Naive thymus-derived CD4-positive, alpha-beta T cell (primary cell): ENCODE results near the gene IFTAP. TPM values are rescaled to one million over a fixed set of nuclear protein-coding genes. Genes with fewer than 3 reads are reported as not detected.

Experiments used
- ATAC-seq: fragments of 150-1000 bp; cut with Tn5 transposase; 2 replicates; pipeline ENCODE4 v1.10.0; 2021; ENCODE audit warnings: mild to moderate bottlenecking, moderate library complexity
- CTCF ChIA-PET: fragments of 350-600 bp; sonication (Branson Sonifier 250); formaldehyde crosslinking; loops from one replicate; lab custom pipeline; 2021; ENCODE audit warnings: antibody characterized with exemption; lab: Charles Lee
- POLR2A ChIA-PET: fragments of 350-600 bp; sonication (Branson Sonifier 250); formaldehyde crosslinking; loops from one replicate; lab custom pipeline; 2021; ENCODE audit warnings: antibody characterized with exemption, inconsistent platforms; lab: Charles Lee
- DNase-seq, 9 donors: peaks; one replicate each; pipeline versions ENCODE4 v3.0.0 to v3.0.0-alpha.2; 2020 to 2022; ENCODE audit warnings: mixed read lengths in 1 of 9
- H3K27ac ChIP-seq: one replicate; pipeline ENCODE4 v1.7.0; 2013; ENCODE audit warnings: mild to moderate bottlenecking, low read depth, low read length, moderate library complexity
- H3K27me3 ChIP-seq, 2 donors: one replicate each; pipeline ENCODE4 v1.7.0; 2013; ENCODE audit warnings: low read length in 2 of 2, mild to moderate bottlenecking in 2 of 2, moderate library complexity in 2 of 2; ENCODE audit not compliant: control insufficient read depth in 2 of 2, insufficient read depth in 2 of 2
- H3K36me3 ChIP-seq, 3 experiments: 1 replicate in 2 of 3; 2 replicates in 1 of 3; pipeline ENCODE4 v1.7.0; 2013; ENCODE audit warnings: low read length in 3 of 3, mild to moderate bottlenecking in 3 of 3, moderate library complexity in 1 of 3; ENCODE audit not compliant: insufficient read depth in 3 of 3, control insufficient read depth in 2 of 3
- H3K4me1 ChIP-seq, 2 donors: one replicate each; pipeline ENCODE4 v1.7.0; 2013; ENCODE audit warnings: low read length in 2 of 2, mild to moderate bottlenecking in 2 of 2, moderate library complexity in 1 of 2; ENCODE audit not compliant: control insufficient read depth in 2 of 2, insufficient read depth in 2 of 2
- H3K4me3 ChIP-seq: 2 replicates; pipeline ENCODE4 v1.7.0; 2013; ENCODE audit warnings: mild to moderate bottlenecking, low read length
- H3K9me3 ChIP-seq, 3 experiments: 1 replicate in 2 of 3; 2 replicates in 1 of 3; pipeline ENCODE4 v1.7.0; 2013; ENCODE audit warnings: low read length in 3 of 3; ENCODE audit not compliant: control insufficient read depth in 2 of 3
- H3K27ac Mint-ChIP-seq, 9 donors: one replicate each; pipeline ENCODE4 v1.8.0; 2020 to 2022; ENCODE audit warnings: mixed read lengths in 9 of 9, mild to moderate bottlenecking in 8 of 9, moderate library complexity in 5 of 9, inconsistent platforms in 2 of 9
- H3K27me3 Mint-ChIP-seq, 5 donors: one replicate each; pipeline ENCODE4 v1.8.0; 2021 to 2022; ENCODE audit warnings: mixed read lengths in 5 of 5, mild to moderate bottlenecking in 1 of 5
- H3K36me3 Mint-ChIP-seq, 5 donors: one replicate each; pipeline ENCODE4 v1.8.0; 2020 to 2022; ENCODE audit warnings: mixed read lengths in 5 of 5, mild to moderate bottlenecking in 3 of 5, inconsistent platforms in 1 of 5
- H3K4me1 Mint-ChIP-seq, 7 donors: one replicate each; pipeline ENCODE4 v1.8.0; 2020 to 2022; ENCODE audit warnings: mixed read lengths in 7 of 7, mild to moderate bottlenecking in 3 of 7, inconsistent platforms in 1 of 7
- H3K4me3 Mint-ChIP-seq, 10 donors: one replicate each; pipeline ENCODE4 v1.8.0; 2020 to 2022; ENCODE audit warnings: mild to moderate bottlenecking in 10 of 10, mixed read lengths in 10 of 10, moderate library complexity in 6 of 10, inconsistent platforms in 2 of 10
- H3K9me3 Mint-ChIP-seq, 11 donors: one replicate each; pipeline ENCODE4 v1.8.0; 2020 to 2022; ENCODE audit warnings: mixed read lengths in 11 of 11, mild to moderate bottlenecking in 4 of 11, inconsistent platforms in 1 of 11, moderate library complexity in 1 of 11
- intact Hi-C, 2 donors: fragments of 100-400 bp; cut with micrococcal nuclease; formaldehyde crosslinking; loops; one replicate each; pipeline ENCODE4 v1.15.1; 2023
- polyA plus RNA-seq, 2 donors: library from polyadenylated mRNA; unstranded; fragments of 300-500 nt; fragmentation: Illumina TruSeq; gene quantifications; one replicate each; pipeline ENCODE4 v1.2.3, GENCODE V29; 2021
- total RNA-seq, 6 experiments: library from RNA in 5 of 6; stranded (reverse) in 5 of 6; gene quantifications; 1 replicate in 5 of 6; 2 replicates in 1 of 6; pipeline ENCODE4 v1.2.3 and lab custom pipeline; 2021 to 2026

IFTAP gene
- total and polyA plus RNA-seq, 7 experiments from 2014 or later, result 1.1 to 14.1 (median 3.2) TPM; not detected in 1

DNA sequence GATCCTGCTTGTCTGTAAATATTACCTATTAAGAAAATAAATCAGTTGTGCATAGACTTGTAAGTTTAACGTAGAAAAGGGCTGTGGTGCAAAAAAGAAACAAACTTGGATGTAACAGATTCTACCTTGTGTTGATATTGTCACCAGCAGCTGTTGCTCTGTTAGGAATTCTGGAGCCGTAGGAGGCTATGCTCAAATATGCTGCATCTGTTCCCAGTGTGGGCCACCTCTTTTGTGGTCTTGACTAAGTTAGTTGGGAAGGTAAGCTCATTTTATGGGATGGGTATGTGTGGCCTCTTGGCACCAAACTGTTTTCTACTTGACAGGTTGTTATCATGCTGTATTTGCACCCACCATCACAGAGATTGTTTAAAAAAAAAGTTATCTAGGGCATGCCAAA, 33.2 kb downstream of the IFTAP start:
- POLR2A ChIA-PET, result no interaction called here
- Histone ChIP-seq H3K4me3 (no peak overlapping the region), H3K4me1 (no peaks in the 10 kb centered on the region), H3K36me3 (no peaks in the 10 kb centered on the region), H3K9me3 (no peaks in the 10 kb centered on the region), H3K27me3 (no peaks in the 10 kb centered on the region), H3K27ac (no peak overlapping the region)
- peaks cover 0 to 4% (median 0%) of the 10 kb centered on the region in 5 donors for H3K36me3 Mint-ChIP-seq
- CTCF ChIA-PET, result no interaction called here
- H3K9me3 Mint-ChIP-seq, result no peaks in the 10 kb centered on the region
- intact Hi-C loops, result no loop called here
- H3K27me3 Mint-ChIP-seq, result peaks cover 0 to 11% (median 6%) of the 10 kb centered on the region in 5 donors
- no peak for ATAC-seq
- no peak for DNase-seq
- peaks cover 0 to 3% (median 0%) of the 10 kb centered on the region in 7 donors for H3K4me1 Mint-ChIP-seq
- no peak overlapping the region for H3K27ac Mint-ChIP-seq
- no peak overlapping the region for H3K4me3 Mint-ChIP-seq

DNA sequence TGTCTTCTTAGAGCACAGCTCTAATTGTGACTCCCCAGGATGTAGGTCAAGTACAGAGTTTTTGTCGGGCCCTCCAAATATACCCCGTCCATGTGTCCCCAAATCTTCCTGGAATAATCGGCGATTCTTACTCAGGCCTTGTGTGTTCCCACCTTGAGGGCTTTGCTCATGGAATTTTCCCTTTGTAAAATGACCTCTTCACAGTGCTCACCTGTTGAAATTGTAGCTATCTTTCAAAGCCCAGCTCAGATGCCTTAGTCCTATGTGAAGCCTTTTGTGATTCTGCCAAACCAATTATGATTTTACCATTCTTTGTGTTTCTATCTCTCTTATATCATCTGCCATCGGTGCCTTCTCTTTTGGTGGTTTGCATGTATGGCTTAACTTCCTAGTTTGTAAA, 33.8 kb downstream of the IFTAP start:
- no peak overlapping the region for H3K27ac ChIP-seq
- no peaks in the 10 kb centered on the region for H3K36me3 ChIP-seq
- DNase-seq, result no peak
- peaks cover 0 to 11% (median 6%) of the 10 kb centered on the region in 5 donors for H3K27me3 Mint-ChIP-seq
- no peaks in the 10 kb centered on the region for H3K9me3 ChIP-seq
- peaks cover 0 to 3% (median 0%) of the 10 kb centered on the region in 7 donors for H3K4me1 Mint-ChIP-seq
- ChIA-PET POLR2A (no interaction called here), CTCF (no interaction called here)
- H3K27me3 ChIP-seq, result no peaks in the 10 kb centered on the region
- H3K9me3 Mint-ChIP-seq, result no peaks in the 10 kb centered on the region
- intact Hi-C loops, result no loop called here
- H3K27ac Mint-ChIP-seq, result no peak overlapping the region
- H3K36me3 Mint-ChIP-seq, result peaks cover 0 to 4% (median 0%) of the 10 kb centered on the region in 5 donors
- no peak overlapping the region for H3K4me3 Mint-ChIP-seq
- H3K4me3 ChIP-seq, result no peak overlapping the region
- H3K4me1 ChIP-seq, result no peaks in the 10 kb centered on the region
- ATAC-seq, result no peak

GRCh38 chr11:36628765-36629244, 34.5 kb downstream of the IFTAP start:
- H3K4me1 ChIP-seq, result no peaks in the 10 kb centered on the region
- no peaks in the 10 kb centered on the region for H3K9me3 Mint-ChIP-seq
- no peaks in the 10 kb centered on the region for H3K36me3 ChIP-seq
- H3K9me3 ChIP-seq, result no peaks in the 10 kb centered on the region
- DNase-seq (no peak), ATAC-seq (no peak)
- ChIA-PET CTCF (no interaction called here), POLR2A (no interaction called here)
- H3K27ac ChIP-seq, result no peak overlapping the region
- no peaks in the 10 kb centered on the region for H3K27me3 ChIP-seq
- no peak overlapping the region for H3K4me3 Mint-ChIP-seq
- intact Hi-C loops, result no loop called here
- H3K27me3 Mint-ChIP-seq, result peaks cover 0 to 11% (median 6%) of the 10 kb centered on the region in 5 donors
- no peak overlapping the region for H3K4me3 ChIP-seq
- H3K27ac Mint-ChIP-seq, result no peak overlapping the region
- H3K36me3 Mint-ChIP-seq, result peaks cover 0 to 4% (median 0%) of the 10 kb centered on the region in 5 donors
- peaks cover 0 to 3% (median 0%) of the 10 kb centered on the region in 7 donors for H3K4me1 Mint-ChIP-seq

GRCh38 chr11:36631774-36632173, 37.5 kb downstream of the IFTAP start:
- Mint-ChIP-seq H3K27me3 (peaks cover 0 to 6% (median 3%) of the 10 kb centered on the region in 5 donors), H3K9me3 (peaks cover 0 to 5% (median 0%) of the 10 kb centered on the region in 11 donors), H3K27ac (peak overlapping the region in 1 of 9 donors; percentile 34), H3K36me3 (peaks cover 0 to 9% (median 0%) of the 10 kb centered on the region in 5 donors), H3K4me1 (peaks cover 0 to 3% (median 0%) of the 10 kb centered on the region in 7 donors), H3K4me3 (peak overlapping the region in 1 of 10 donors; percentile 31)
- Histone ChIP-seq H3K36me3 (no peaks in the 10 kb centered on the region), H3K4me3 (no peak overlapping the region), H3K4me1 (no peaks in the 10 kb centered on the region), H3K27me3 (no peaks in the 10 kb centered on the region), H3K9me3 (no peaks in the 10 kb centered on the region), H3K27ac (no peak overlapping the region)
- ChIA-PET CTCF (no interaction called here), POLR2A (no interaction called here)
- DNase-seq (no peak), ATAC-seq (no peak)
- intact Hi-C loops, result no loop called here

GRCh38 chr11:36635066-36635862, 41.0 kb downstream of the IFTAP start:
- peaks cover 0 to 23% (median 0%) of the 10 kb centered on the region in 5 donors for H3K36me3 Mint-ChIP-seq
- H3K27ac ChIP-seq, result no peak overlapping the region
- H3K36me3 ChIP-seq, result no peaks in the 10 kb centered on the region
- ChIA-PET POLR2A (no interaction called here), CTCF (no interaction called here)
- H3K27me3 Mint-ChIP-seq, result peaks cover 0 to 13% (median 0%) of the 10 kb centered on the region in 5 donors
- no peaks in the 10 kb centered on the region for H3K27me3 ChIP-seq
- H3K9me3 Mint-ChIP-seq, result peaks cover 0 to 7% (median 0%) of the 10 kb centered on the region in 11 donors
- no peak overlapping the region for H3K4me3 Mint-ChIP-seq
- ATAC-seq (no peak), DNase-seq (no peak)
- no peak overlapping the region for H3K4me3 ChIP-seq
- no peaks in the 10 kb centered on the region for H3K9me3 ChIP-seq
- peaks cover 0 to 3% (median 0%) of the 10 kb centered on the region in 7 donors for H3K4me1 Mint-ChIP-seq
- H3K27ac Mint-ChIP-seq, result no peak overlapping the region
- H3K4me1 ChIP-seq, result no peaks in the 10 kb centered on the region
- intact Hi-C loops, result no loop called here

DNA sequence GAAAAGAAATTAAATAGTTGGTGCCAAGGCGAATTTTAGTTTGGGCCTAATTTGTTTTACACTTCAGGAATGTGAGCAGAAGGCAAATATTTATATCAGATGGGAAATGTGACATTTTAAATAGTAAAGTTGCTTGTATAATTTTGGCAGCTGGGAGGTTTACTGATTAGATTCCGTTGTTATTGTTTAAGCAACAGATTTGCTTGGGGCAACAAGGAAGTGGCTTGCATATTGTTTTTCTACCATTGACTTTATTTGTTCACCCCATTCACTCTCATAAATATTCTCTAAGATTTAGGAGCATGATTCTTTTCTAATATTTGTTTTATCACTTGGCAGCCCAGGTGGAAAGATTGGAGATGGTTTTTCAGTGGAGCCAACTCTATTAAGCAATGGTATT, 44.3 kb downstream of the IFTAP start:
- Mint-ChIP-seq H3K9me3 (peaks cover 0 to 13% (median 3%) of the 10 kb centered on the region in 11 donors), H3K27ac (no peak overlapping the region), H3K27me3 (peaks cover 0 to 13% (median 0%) of the 10 kb centered on the region in 5 donors), H3K4me1 (no peaks in the 10 kb centered on the region), H3K4me3 (no peak overlapping the region), H3K36me3 (peaks cover 0 to 19% (median 0%) of the 10 kb centered on the region in 5 donors)
- Histone ChIP-seq H3K9me3 (no peaks in the 10 kb centered on the region), H3K27me3 (no peaks in the 10 kb centered on the region), H3K4me1 (no peaks in the 10 kb centered on the region), H3K36me3 (no peaks in the 10 kb centered on the region), H3K4me3 (no peak overlapping the region), H3K27ac (no peak overlapping the region)
- POLR2A ChIA-PET, result no interaction called here
- DNase-seq (no peak), ATAC-seq (no peak)
- intact Hi-C loops, result no loop called here
- CTCF ChIA-PET, result no interaction called here
